ENCODE results near the gene ERCC6L2. TPM values are rescaled to one million over a fixed set of nuclear protein-coding genes. Genes with fewer than 3 reads are reported as not detected.

Gene ERCC6L2
- total RNA-seq, 2 experiments from 2014 or later: 30.8 to 31.3 TPM

- H3K27me3 Mint-ChIP-seq: no peaks in the 10 kb centered on the region
- intact Hi-C loops (cut with DNase I, micrococcal nuclease): no loop called here
- Histone ChIP-seq H3K27me3 (ENCODE audit: control insufficient read depth in 1 of 2, insufficient read depth in 2 of 2, low read length in 2 of 2) (no peaks in the 10 kb centered on the region), H3K27ac (ENCODE audit: low read depth in 1 of 2, low read length in 2 of 2) (no peak overlapping the region), H3K4me3 (ENCODE audit: low read length) (no peak overlapping the region), H3K36me3 (ENCODE audit: insufficient read depth, low read length) (no peaks in the 10 kb centered on the region), H3K4me1 (ENCODE audit: insufficient read depth, low read length) (no peaks in the 10 kb centered on the region), H3K9me3 (ENCODE audit: control insufficient read depth in 1 of 2, insufficient read depth in 1 of 2, low read length in 2 of 2) (no peaks in the 10 kb centered on the region)
- no peaks in the 10 kb centered on the region for H3K36me3 Mint-ChIP-seq (ENCODE audit: low read depth)
- POLR2A ChIA-PET: no interaction called here
- CTCF ChIA-PET: no interaction called here
- H3K4me3 Mint-ChIP-seq: no peak overlapping the region
- no peak for ATAC-seq (ENCODE audit: poor library complexity)
- no peaks in the 10 kb centered on the region for H3K4me1 Mint-ChIP-seq (ENCODE audit: low read depth)
- H3K9me3 Mint-ChIP-seq: no peaks in the 10 kb centered on the region
- no peak overlapping the region for H3K27ac Mint-ChIP-seq
- no peak for DNase-seq
- no peak for TF ChIP-seq CTCF (IDR thresholded peaks at IDR 0.05)
These were observed 40.1 kb upstream of the ERCC6L2 start for GRCh38 chr9:95835393-95835792.

GRCh38 chr9:95836072-95836471 lies 39.4 kb upstream of the ERCC6L2 start:
- ChIA-PET POLR2A (no interaction called here), CTCF (no interaction called here)
- Histone ChIP-seq H3K36me3 (ENCODE audit: insufficient read depth, low read length) (no peaks in the 10 kb centered on the region), H3K4me1 (ENCODE audit: insufficient read depth, low read length) (no peaks in the 10 kb centered on the region), H3K27me3 (ENCODE audit: control insufficient read depth in 1 of 2, insufficient read depth in 2 of 2, low read length in 2 of 2) (no peaks in the 10 kb centered on the region), H3K9me3 (ENCODE audit: control insufficient read depth in 1 of 2, insufficient read depth in 1 of 2, low read length in 2 of 2) (no peaks in the 10 kb centered on the region), H3K27ac (ENCODE audit: low read depth in 1 of 2, low read length in 2 of 2) (no peak overlapping the region), H3K4me3 (ENCODE audit: low read length) (no peak overlapping the region)
- intact Hi-C loops (cut with DNase I, micrococcal nuclease): no loop called here
- ATAC-seq (ENCODE audit: poor library complexity): no peak
- Mint-ChIP-seq H3K27ac (no peak overlapping the region), H3K4me3 (no peak overlapping the region), H3K4me1 (ENCODE audit: low read depth) (no peaks in the 10 kb centered on the region), H3K36me3 (ENCODE audit: low read depth) (no peaks in the 10 kb centered on the region), H3K27me3 (no peaks in the 10 kb centered on the region), H3K9me3 (no peaks in the 10 kb centered on the region)
- no peak for DNase-seq
- TF ChIP-seq CTCF (IDR thresholded peaks at IDR 0.05): no peak

DNA sequence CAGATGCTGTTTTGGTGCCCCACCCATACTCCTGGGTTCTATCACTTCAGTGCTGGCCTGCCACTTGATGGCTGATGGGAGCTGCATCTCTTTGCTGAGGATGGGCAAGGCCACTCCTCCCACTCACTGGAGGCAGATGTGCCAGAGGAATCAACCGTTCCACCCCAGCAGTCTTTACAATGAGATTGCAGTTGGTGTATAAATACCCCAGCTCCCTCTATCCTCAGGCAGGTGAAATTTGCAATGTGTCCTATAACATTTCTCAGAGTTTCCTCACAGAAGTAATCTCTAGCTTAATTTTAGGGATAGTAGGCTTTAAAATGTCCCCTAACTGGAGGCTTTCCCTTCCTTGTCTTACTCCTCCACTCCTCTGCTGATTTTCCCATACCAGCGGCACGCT lies 36.5 kb upstream of the ERCC6L2 start:
- no peaks in the 10 kb centered on the region for H3K27me3 Mint-ChIP-seq
- H3K9me3 ChIP-seq (ENCODE audit: control insufficient read depth in 1 of 2, insufficient read depth in 1 of 2, low read length in 2 of 2): peaks cover 0 to 1% of the 10 kb centered on the region in 2 experiments
- no peaks in the 10 kb centered on the region for H3K4me1 Mint-ChIP-seq (ENCODE audit: low read depth)
- TF ChIP-seq CTCF (IDR thresholded peaks at IDR 0.05): no peak
- H3K27me3 ChIP-seq (ENCODE audit: control insufficient read depth in 1 of 2, insufficient read depth in 2 of 2, low read length in 2 of 2): no peaks in the 10 kb centered on the region
- H3K4me1 ChIP-seq (ENCODE audit: insufficient read depth, low read length): no peaks in the 10 kb centered on the region
- DNase-seq (no peak), ATAC-seq (ENCODE audit: poor library complexity) (no peak)
- H3K27ac ChIP-seq (ENCODE audit: low read depth in 1 of 2, low read length in 2 of 2): no peak overlapping the region
- no peak overlapping the region for H3K4me3 ChIP-seq (ENCODE audit: low read length)
- no peak overlapping the region for H3K27ac Mint-ChIP-seq
- no peaks in the 10 kb centered on the region for H3K9me3 Mint-ChIP-seq
- intact Hi-C loops (cut with DNase I, micrococcal nuclease): no loop called here
- no peak overlapping the region for H3K4me3 Mint-ChIP-seq
- ChIA-PET CTCF (no interaction called here), POLR2A (no interaction called here)
- H3K36me3 Mint-ChIP-seq (ENCODE audit: low read depth): no peaks in the 10 kb centered on the region
- H3K36me3 ChIP-seq (ENCODE audit: insufficient read depth, low read length): no peaks in the 10 kb centered on the region
